Retina (tissue), 1 donor: ENCODE measurements around the gene PDLIM7.
"Not testable (repeated sequence)": the region's sequence is repeated elsewhere in the genome, so short reads cannot be mapped to it uniquely, and the experiment has no call there.

Source experiments
- DNase-seq: peaks from one replicate; pipeline ENCODE4 v3.0.0-alpha.2; 2016

Gene PDLIM7

GRCh38 chr5:177497292-177498012, at the start of gene PDLIM7:
TSS of gene PDLIM7 (minus strand) at chr5:177497604. CDS start at chr5:177496512, 1,092 bp downstream.
- peak; percentile 99 for DNase-seq

- DNase-seq, result no peak
Observed at GRCh38 chr5:177546258-177546741, 48.9 kb upstream of the PDLIM7 start.

GRCh38 chr5:177545487-177546257, 48.3 kb upstream of the PDLIM7 start:
- DNase-seq, result no peak

- peak; percentile 31 for DNase-seq
Observed at GRCh38 chr5:177542816-177543465, 45.5 kb upstream of the PDLIM7 start.

- no peak for DNase-seq
Observed at GRCh38 chr5:177540438-177540837, 43.0 kb upstream of the PDLIM7 start.

GRCh38 chr5:177539411-177539810, 42.0 kb upstream of the PDLIM7 start:
- DNase-seq, result no peak

- DNase-seq, result no peak
Observed at GRCh38 chr5:177538876-177539275, 41.5 kb upstream of the PDLIM7 start.

- no peak for DNase-seq
Observed at GRCh38 chr5:177537389-177538361, 40.3 kb upstream of the PDLIM7 start.

GRCh38 chr5:177536386-177536785, 39.0 kb upstream of the PDLIM7 start:
- no peak for DNase-seq

GRCh38 chr5:177535125-177535524, 37.7 kb upstream of the PDLIM7 start:
- DNase-seq, result no peak

GRCh38 chr5:177534433-177534832, 37.0 kb upstream of the PDLIM7 start:
- not testable (repeated sequence) for DNase-seq

- DNase-seq, result no peak
Observed at GRCh38 chr5:177531209-177531940, 34.0 kb upstream of the PDLIM7 start.

- DNase-seq, result no peak
Observed at GRCh38 chr5:177530638-177531037, 33.2 kb upstream of the PDLIM7 start.

GRCh38 chr5:177529247-177530203, 32.1 kb upstream of the PDLIM7 start:
- no peak for DNase-seq

- DNase-seq, result no peak
Observed at GRCh38 chr5:177528631-177529030, 31.2 kb upstream of the PDLIM7 start.

GRCh38 chr5:177527595-177527994, 30.2 kb upstream of the PDLIM7 start:
- DNase-seq, result no peak

GRCh38 chr5:177526791-177527190, 29.4 kb upstream of the PDLIM7 start:
- no peak for DNase-seq

GRCh38 chr5:177526191-177526590, 28.8 kb upstream of the PDLIM7 start:
- no peak for DNase-seq

- DNase-seq, result no peak
Observed at GRCh38 chr5:177524941-177525655, 27.7 kb upstream of the PDLIM7 start.

GRCh38 chr5:177524539-177524900, 27.1 kb upstream of the PDLIM7 start:
- no peak for DNase-seq
